Upper lobe of left lung (tissue), 4 donors: ENCODE measurements around the gene MTMR1.

Experiments used
- CTCF ChIP-seq, 6 experiments: fragments of 450-650 bp in 4 of 6; fragments of 200-600 bp in 2 of 6; sonication (generic) in 2 of 6; IDR thresholded peaks; one replicate each; pipeline ENCODE4 v1.5.1; 2016 to 2019; ENCODE audit warnings: antibody characterized with exemption in 6 of 6
- POLR2AphosphoS5 ChIP-seq, 2 donors: sonication (generic); formaldehyde crosslinking; IDR thresholded peaks; one replicate each; pipeline ENCODE4 v1.5.1; 2017; ENCODE audit warnings: antibody characterized with exemption in 2 of 2

GRCh38 chrX:150763303-150763797, 70.2 kb downstream of the MTMR1 start:
- TF ChIP-seq CTCF (IDR thresholded peaks at IDR 0.05) (no peak), POLR2AphosphoS5 (IDR thresholded peaks at IDR 0.05) (no peak)
